ENCODE measurements around the gene PIGO.

The PIGO gene

DNA sequence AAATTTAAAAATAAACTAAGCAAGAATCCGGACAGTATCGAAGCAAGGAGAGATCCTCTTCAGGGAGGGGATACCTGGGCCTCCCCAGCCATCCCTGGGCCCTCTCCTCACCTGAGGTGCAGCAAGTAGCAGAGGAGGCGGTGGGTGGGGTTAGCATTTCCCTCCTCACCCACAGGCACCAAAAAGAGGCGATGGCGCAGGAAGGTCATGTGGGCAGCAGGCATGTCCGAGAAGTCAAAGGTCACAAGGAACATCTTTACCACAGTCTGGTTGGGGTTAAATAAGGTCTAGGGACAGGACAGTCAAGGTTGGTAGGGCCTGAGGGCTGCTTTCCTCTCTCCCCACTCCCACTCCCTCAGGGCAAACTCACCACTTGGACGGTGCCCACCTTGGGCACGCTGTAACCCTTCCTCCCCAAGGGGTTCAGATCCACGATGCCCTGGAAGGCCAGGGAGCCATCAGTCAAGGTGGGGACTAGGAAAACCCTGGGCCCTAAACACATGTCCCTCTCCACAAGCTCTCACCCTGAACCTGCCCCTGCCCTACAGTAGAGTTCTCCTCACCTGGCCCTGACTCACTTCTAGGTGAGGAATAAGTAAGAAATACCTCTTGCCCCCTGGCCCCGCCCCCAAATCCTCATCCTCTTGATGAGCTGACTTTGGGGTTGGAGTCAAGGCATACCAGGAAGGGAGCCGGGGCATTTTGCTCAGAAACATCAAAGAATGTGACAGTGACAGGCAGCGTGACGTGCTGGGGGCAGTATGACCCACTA lies 9.4 kb upstream of the PIGO start:
- DNase-seq, result no peak

GRCh38 chr9:35105126-35105525 lies 8.7 kb upstream of the PIGO start:
- no peak for DNase-seq

DNA sequence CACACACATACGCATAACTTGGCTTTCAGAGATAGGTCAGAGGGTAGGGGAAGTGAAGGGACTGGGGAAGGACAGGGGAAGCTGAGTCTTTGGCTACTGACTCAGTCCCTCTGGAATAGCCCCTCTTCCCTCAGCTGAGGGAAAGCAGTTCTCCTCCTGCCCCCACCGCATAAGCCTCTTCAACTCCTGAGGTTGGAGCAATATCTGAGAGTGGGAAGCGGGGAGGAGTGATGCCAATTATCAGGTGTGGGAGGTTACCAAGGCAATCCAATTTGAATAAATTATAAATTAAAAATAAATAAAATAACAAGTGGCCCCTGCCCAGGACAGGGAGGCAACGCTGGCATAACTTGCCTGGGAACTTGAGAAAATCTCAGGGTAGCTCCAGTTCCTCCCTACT lies 8.2 kb upstream of the PIGO start:
- no peak for DNase-seq

GRCh38 chr9:35103660-35104191 lies 7.3 kb upstream of the PIGO start:
- DNase-seq, result no peak

- DNase-seq, result peak; percentile 98
These were observed 6.6 kb upstream of the PIGO start, which contains the start of gene STOML2 for GRCh38 chr9:35102769-35103659. Gene STOML2, minus strand, starts transcription at chr9:35103131. Its CDS starts 37 bp downstream, at chr9:35103094.

- peak; percentile 34 for DNase-seq
These were observed 6.0 kb upstream of the PIGO start for GRCh38 chr9:35102465-35102768.

GRCh38 chr9:35097573-35097972 lies 1.2 kb upstream of the PIGO start:
- no peak for DNase-seq

DNA sequence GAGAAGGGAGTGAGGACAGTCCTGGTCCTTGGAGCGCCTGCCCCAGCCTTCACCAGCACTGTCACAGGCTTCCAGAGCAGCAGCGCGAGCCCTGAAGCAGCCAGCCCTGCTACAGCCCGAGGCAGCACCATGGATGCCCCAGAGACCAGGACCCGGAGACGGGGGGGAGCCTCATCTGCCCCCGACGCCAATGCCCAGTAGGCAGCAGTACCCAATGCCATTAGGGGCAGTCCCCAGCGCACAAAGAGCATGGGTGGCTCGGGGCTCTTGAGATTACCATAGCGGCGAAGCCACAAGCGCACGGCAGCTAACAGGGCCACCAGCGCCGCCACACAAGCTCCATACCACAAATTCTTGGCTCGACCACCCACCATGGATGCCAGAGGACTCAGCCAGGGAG lies 4.9 kb downstream of the PIGO start:
- no peak for DNase-seq

DNA sequence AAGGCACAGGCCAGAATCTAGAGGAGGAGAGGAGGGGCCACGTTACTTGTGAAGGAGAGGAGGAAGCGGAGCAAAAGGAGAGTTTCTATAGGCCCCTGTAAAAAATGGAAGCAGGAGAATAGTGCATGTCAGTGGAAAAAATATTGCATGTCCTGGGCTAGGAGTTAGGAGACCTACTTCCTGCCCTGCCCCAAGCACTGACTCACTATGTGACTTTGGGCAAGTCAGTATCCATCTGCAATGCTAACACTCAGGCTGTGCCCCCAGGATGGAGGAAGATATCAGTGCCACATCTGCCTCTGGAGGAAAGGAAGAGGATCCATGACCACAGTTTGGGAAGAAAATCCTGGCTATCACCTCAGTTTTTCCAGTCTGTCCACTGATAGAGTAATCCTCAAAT lies 7.0 kb downstream of the PIGO start:
- DNase-seq, result no peak

GRCh38 chr9:35085078-35085477 lies 11.3 kb downstream of the PIGO start:
- DNase-seq, result no peak

DNA sequence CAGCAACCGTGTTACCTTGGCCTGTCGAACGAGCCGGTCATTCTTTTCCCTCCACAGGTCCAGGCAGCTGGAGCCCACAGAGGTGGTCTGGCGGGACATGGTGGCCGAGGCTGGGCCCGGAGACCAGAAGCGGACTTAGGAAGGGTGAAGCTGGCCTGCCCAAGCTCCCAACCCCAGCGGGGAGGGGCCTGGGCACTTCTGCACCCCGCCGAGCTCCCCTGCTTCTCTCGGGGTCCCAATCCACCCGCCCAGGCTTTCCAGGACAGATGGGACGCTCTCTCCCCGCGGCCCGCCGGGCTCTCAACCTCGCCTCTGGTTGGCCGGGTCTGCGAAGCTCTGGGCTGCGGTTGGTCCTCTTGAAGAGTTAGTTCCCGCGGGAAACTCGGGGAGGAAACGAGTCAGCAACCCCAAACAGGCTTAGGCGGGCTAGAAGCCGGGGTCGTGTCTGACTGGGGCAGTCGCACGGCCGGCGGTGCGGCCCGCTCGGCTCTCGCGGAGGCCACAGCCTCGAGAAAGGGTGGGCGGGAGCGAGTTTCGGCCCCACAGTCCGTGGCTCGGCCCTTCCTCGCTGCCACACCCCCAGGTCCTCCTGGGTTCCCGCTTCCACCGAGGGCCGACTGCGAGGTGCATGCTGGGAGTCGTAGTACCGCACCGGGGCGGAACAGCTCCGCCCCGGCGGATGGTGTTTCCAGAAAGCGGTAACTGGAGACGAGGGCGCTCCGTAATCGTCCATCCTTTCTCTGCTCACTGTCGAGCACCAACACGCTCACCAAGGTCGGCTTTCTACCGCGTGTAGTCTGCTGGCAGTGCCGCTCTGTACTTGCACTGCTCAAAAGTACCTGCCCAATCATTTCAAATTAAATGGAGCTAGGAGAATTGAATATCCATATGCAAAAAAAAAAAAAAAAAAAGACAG lies 16.7 kb downstream of the PIGO start, which contains the start of gene FANCG:
TSS of gene FANCG (minus strand) at position 517 of the 916 bp plus-strand sequence. CDS start at position 99, 418 bp downstream.
- DNase-seq, result peak; percentile 94

DNA sequence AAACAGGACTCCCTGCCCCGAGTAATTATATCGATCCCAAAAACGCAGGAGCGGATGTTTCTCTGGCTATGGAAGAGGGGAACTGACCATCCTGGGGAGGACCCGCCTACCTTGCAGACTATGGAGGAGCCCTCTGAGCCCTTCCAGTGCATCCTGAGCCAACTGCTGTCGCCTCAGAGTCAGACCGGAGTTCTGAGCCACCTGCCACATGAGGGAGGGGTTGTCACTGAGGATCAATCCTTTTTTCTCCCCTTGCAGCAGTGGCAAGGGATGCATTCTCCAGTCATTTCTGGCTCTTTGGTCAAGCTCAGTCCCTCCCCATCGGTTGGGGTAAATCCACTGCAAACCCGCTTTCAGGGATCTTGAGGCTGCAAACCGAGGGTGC lies 17.4 kb downstream of the PIGO start:
- peak; percentile 17 for DNase-seq

- DNase-seq, result no peak
These were observed 18.3 kb downstream of the PIGO start for GRCh38 chr9:35078066-35078465.

DNA sequence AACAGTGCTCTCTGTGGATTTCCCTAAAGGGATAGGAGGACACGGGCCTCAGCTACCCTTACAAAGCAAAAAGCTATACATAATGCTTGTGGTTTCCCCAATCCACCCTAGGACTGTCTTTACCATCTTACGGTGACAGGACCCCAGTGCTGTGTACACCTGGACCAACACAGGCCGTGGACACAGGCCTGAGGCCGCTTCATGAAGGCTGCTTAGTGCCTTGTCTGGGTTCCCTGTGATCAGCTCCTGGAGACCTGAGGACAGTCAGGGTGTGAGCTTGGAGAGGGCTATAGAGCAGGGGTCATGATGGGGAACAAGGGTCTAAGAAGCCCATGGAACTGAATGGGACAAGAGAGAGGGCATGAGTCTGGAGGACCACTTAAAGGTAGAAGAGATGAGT lies 19.5 kb downstream of the PIGO start:
- no peak for DNase-seq

DNA sequence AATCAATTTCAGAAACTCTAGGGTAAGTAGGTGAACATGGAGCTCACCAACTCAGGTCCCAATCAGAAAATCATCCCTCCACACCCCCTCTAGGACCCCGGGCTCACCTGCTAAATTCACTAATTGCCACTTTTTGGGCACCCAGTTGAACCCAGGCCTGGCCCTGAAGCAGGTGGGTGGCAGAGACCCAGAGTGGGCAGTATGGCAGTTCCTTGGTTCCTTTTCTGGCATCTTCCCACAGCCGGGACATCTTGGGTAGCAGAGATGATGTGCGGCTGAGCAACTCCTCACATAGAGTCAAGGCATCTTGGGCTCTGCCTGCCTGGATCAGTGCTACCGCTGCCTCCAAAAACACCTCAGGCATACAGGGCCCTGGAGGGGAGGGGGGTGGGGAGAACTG lies 21.0 kb downstream of the PIGO start:
- DNase-seq, result no peak

DNA sequence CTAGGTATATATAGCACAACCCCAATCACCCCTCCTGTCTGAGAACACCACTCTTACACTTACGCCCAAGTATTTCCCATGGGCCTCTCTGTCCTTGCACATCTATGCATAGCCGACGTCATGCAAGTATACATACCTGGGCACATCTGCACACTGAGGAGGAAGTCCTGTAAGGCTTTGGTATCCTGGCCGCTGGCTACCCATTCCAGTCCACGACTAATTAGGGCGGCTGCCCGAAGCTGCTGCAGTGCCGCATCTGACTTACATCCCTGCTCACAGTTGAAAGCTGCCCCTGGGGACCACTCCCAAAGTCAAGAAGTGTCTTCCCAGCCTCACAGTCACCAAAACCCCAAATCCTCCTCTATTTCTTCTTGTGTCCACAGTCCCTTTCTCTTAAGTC lies 21.6 kb downstream of the PIGO start:
- no peak for DNase-seq

GRCh38 chr9:35074141-35074540 lies 22.2 kb downstream of the PIGO start:
- DNase-seq, result no peak

GRCh38 chr9:35073279-35073612 lies 23.1 kb downstream of the PIGO start:
- DNase-seq, result peak; percentile 16

DNA sequence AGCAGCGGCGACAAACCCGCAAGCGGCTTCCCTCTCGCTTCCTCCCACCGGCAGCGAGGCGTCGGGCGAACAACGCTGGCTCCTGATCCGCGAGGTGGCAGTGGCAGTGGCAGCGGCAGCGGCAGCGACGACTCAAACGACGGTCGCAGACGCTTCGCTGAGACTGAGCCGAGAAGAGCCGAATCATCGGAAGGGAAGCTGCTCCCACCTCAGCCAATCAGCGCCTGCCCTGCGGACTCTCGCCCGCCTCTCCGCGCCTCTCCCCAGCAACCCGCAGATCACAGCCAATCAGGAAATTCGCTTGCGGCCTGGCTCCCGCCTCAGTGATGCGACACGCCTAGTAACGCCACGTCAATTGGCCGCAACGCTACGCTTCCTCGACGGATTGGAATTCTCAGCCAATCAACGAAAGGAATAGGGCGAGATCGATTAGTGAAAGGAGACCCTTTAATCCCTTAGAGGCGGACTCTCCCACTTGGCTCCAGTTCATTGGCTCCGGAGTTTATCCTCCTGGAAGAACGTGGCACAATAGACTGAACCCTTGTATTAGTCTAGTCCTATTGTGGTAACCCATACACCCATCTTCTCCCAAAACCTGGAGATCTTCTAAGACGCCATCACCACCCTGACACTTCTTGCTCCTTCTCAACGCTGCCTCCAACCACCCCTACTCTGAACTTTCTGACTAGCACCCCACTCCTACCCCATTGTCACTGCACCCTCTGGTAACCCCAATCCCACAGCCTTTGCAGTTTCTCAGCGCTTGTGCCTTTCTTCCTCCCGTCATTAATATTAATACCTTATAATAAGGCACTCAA lies 23.7 kb downstream of the PIGO start, which contains the start of gene VCP:
TSS of gene VCP (minus strand) at position 165 of the 818 bp plus-strand sequence. CDS start 272 bp downstream, outside the sequence.
- peak; percentile 100 for DNase-seq

GRCh38 chr9:35071814-35072460 lies 24.5 kb downstream of the PIGO start:
- peak; percentile 91 for DNase-seq
